ENCODE data around the gene SMIM10L1. TPM values are rescaled to one million over a fixed set of nuclear protein-coding genes. Genes with fewer than 3 reads are reported as not detected.

Gene SMIM10L1
- 10 to 100 TPM; 12.4 to 14.9 (median 13.3) TPM for total RNA-seq

GRCh38 chr12:11171145-11171968 is at the start of gene SMIM10L1:
Gene SMIM10L1 (plus strand): TSS chr12:11171194. CDS start chr12:11171357, 163 bp downstream.
- peak; percentile 83 for DNase-seq
- peak; percentile 98 for ATAC-seq
- Mint-ChIP-seq H3K4me1 (ENCODE audit: low read depth) (peaks cover 54% of the 10 kb centered on the region), H3K9me3 (no peaks in the 10 kb centered on the region), H3K27me3 (ENCODE audit: low read depth) (no peaks in the 10 kb centered on the region), H3K36me3 (ENCODE audit: insufficient read depth) (peaks cover 46% of the 10 kb centered on the region), H3K4me3 (peak within 1 kb of the TSS; percentile 95)

- no peak for DNase-seq
- no peak overlapping the region for H3K4me3 Mint-ChIP-seq
- H3K4me1 Mint-ChIP-seq (ENCODE audit: low read depth) = peaks cover 21% of the 10 kb centered on the region
- ATAC-seq = no peak
- no peaks in the 10 kb centered on the region for H3K27me3 Mint-ChIP-seq (ENCODE audit: low read depth)
- H3K9me3 Mint-ChIP-seq = peaks cover 5% of the 10 kb centered on the region
- H3K36me3 Mint-ChIP-seq (ENCODE audit: insufficient read depth) = peaks cover 27% of the 10 kb centered on the region
Measured at GRCh38 chr12:11130382-11130781, 40.6 kb upstream of the SMIM10L1 start.

- ATAC-seq = no peak
- peaks cover 5% of the 10 kb centered on the region for H3K9me3 Mint-ChIP-seq
- peaks cover 24% of the 10 kb centered on the region for H3K4me1 Mint-ChIP-seq (ENCODE audit: low read depth)
- H3K36me3 Mint-ChIP-seq (ENCODE audit: insufficient read depth) = peaks cover 27% of the 10 kb centered on the region
- no peak overlapping the region for H3K4me3 Mint-ChIP-seq
- DNase-seq = no peak
- no peaks in the 10 kb centered on the region for H3K27me3 Mint-ChIP-seq (ENCODE audit: low read depth)
Measured at GRCh38 chr12:11130999-11131398, 40.0 kb upstream of the SMIM10L1 start.

- Mint-ChIP-seq H3K27me3 (ENCODE audit: low read depth) (no peaks in the 10 kb centered on the region), H3K4me1 (ENCODE audit: low read depth) (peaks cover 34% of the 10 kb centered on the region), H3K4me3 (no peak overlapping the region), H3K36me3 (ENCODE audit: insufficient read depth) (peaks cover 25% of the 10 kb centered on the region), H3K9me3 (no peaks in the 10 kb centered on the region)
- DNase-seq (no peak), ATAC-seq (no peak)
Measured at GRCh38 chr12:11133162-11133561, 37.8 kb upstream of the SMIM10L1 start.

GRCh38 chr12:11133816-11134215 is 37.2 kb upstream of the SMIM10L1 start:
- no peaks in the 10 kb centered on the region for H3K27me3 Mint-ChIP-seq (ENCODE audit: low read depth)

GRCh38 chr12:11134305-11134704 is 36.7 kb upstream of the SMIM10L1 start, which contains the start of gene TAS2R30:
Gene TAS2R30 (minus strand): TSS chr12:11134644. CDS start chr12:11134244, 400 bp downstream.
- H3K36me3 Mint-ChIP-seq (ENCODE audit: insufficient read depth) = peaks cover 18% of the 10 kb centered on the region
- peaks cover 36% of the 10 kb centered on the region for H3K4me1 Mint-ChIP-seq (ENCODE audit: low read depth)
- no peak for DNase-seq
- no peaks in the 10 kb centered on the region for H3K9me3 Mint-ChIP-seq
- H3K27me3 Mint-ChIP-seq (ENCODE audit: low read depth) = no peaks in the 10 kb centered on the region
- H3K4me3 Mint-ChIP-seq = no peak within 1 kb of the TSS
- ATAC-seq = no peak

More at GRCh38 chr12:11133816-11134215, 37.2 kb upstream of the SMIM10L1 start:
- ATAC-seq = no peak
- no peak overlapping the region for H3K4me3 Mint-ChIP-seq
- H3K9me3 Mint-ChIP-seq = no peaks in the 10 kb centered on the region
- H3K4me1 Mint-ChIP-seq (ENCODE audit: low read depth) = peaks cover 34% of the 10 kb centered on the region
- DNase-seq = no peak
- H3K36me3 Mint-ChIP-seq (ENCODE audit: insufficient read depth) = peaks cover 23% of the 10 kb centered on the region

GRCh38 chr12:11136075-11136474 is 34.9 kb upstream of the SMIM10L1 start:
- DNase-seq = no peak
- ATAC-seq = peak in 1 of 2 donors; percentile 54
- Mint-ChIP-seq H3K4me1 (ENCODE audit: low read depth) (peaks cover 40% of the 10 kb centered on the region), H3K27me3 (ENCODE audit: low read depth) (no peaks in the 10 kb centered on the region), H3K9me3 (no peaks in the 10 kb centered on the region), H3K36me3 (ENCODE audit: insufficient read depth) (peaks cover 22% of the 10 kb centered on the region), H3K4me3 (no peak overlapping the region)

GRCh38 chr12:11143352-11143751 is 27.6 kb upstream of the SMIM10L1 start:
- Mint-ChIP-seq H3K36me3 (ENCODE audit: insufficient read depth) (peaks cover 33% of the 10 kb centered on the region), H3K27me3 (ENCODE audit: low read depth) (no peaks in the 10 kb centered on the region), H3K4me3 (no peak overlapping the region), H3K4me1 (ENCODE audit: low read depth) (peaks cover 24% of the 10 kb centered on the region), H3K9me3 (peaks cover 16% of the 10 kb centered on the region)
- no peak for ATAC-seq
- no peak for DNase-seq

GRCh38 chr12:11144297-11144696 is 26.7 kb upstream of the SMIM10L1 start:
- H3K36me3 Mint-ChIP-seq (ENCODE audit: insufficient read depth) = peaks cover 36% of the 10 kb centered on the region
- DNase-seq (no peak), ATAC-seq (no peak)
- peaks cover 16% of the 10 kb centered on the region for H3K9me3 Mint-ChIP-seq
- H3K4me3 Mint-ChIP-seq = no peak overlapping the region
- peaks cover 24% of the 10 kb centered on the region for H3K4me1 Mint-ChIP-seq (ENCODE audit: low read depth)
- H3K27me3 Mint-ChIP-seq (ENCODE audit: low read depth) = no peaks in the 10 kb centered on the region

- DNase-seq (no peak), ATAC-seq (no peak)
- H3K36me3 Mint-ChIP-seq (ENCODE audit: insufficient read depth) = peaks cover 30% of the 10 kb centered on the region
- H3K4me3 Mint-ChIP-seq = no peak overlapping the region
- peaks cover 19% of the 10 kb centered on the region for H3K4me1 Mint-ChIP-seq (ENCODE audit: low read depth)
- H3K27me3 Mint-ChIP-seq (ENCODE audit: low read depth) = no peaks in the 10 kb centered on the region
- H3K9me3 Mint-ChIP-seq = peaks cover 25% of the 10 kb centered on the region
Measured at GRCh38 chr12:11147420-11147819, 23.6 kb upstream of the SMIM10L1 start.

GRCh38 chr12:11150832-11151231 is 20.2 kb upstream of the SMIM10L1 start:
- ATAC-seq (no peak), DNase-seq (no peak)
- H3K36me3 Mint-ChIP-seq (ENCODE audit: insufficient read depth) = peaks cover 19% of the 10 kb centered on the region
- H3K9me3 Mint-ChIP-seq = peaks cover 10% of the 10 kb centered on the region
- no peak overlapping the region for H3K4me3 Mint-ChIP-seq
- H3K27me3 Mint-ChIP-seq (ENCODE audit: low read depth) = no peaks in the 10 kb centered on the region
- H3K4me1 Mint-ChIP-seq (ENCODE audit: low read depth) = peaks cover 9% of the 10 kb centered on the region

GRCh38 chr12:11152725-11153124 is 18.3 kb upstream of the SMIM10L1 start:
- Mint-ChIP-seq H3K9me3 (peaks cover 11% of the 10 kb centered on the region), H3K27me3 (ENCODE audit: low read depth) (no peaks in the 10 kb centered on the region), H3K4me1 (ENCODE audit: low read depth) (peaks cover 13% of the 10 kb centered on the region), H3K4me3 (no peak overlapping the region), H3K36me3 (ENCODE audit: insufficient read depth) (peaks cover 28% of the 10 kb centered on the region)
- no peak for ATAC-seq
- DNase-seq = no peak

GRCh38 chr12:11154400-11154925 is 16.5 kb upstream of the SMIM10L1 start:
- peaks cover 18% of the 10 kb centered on the region for H3K4me1 Mint-ChIP-seq (ENCODE audit: low read depth)
- DNase-seq (no peak), ATAC-seq (no peak)
- H3K36me3 Mint-ChIP-seq (ENCODE audit: insufficient read depth) = peaks cover 34% of the 10 kb centered on the region
- no peaks in the 10 kb centered on the region for H3K27me3 Mint-ChIP-seq (ENCODE audit: low read depth)
- H3K9me3 Mint-ChIP-seq = peaks cover 11% of the 10 kb centered on the region
- H3K4me3 Mint-ChIP-seq = no peak overlapping the region

- no peaks in the 10 kb centered on the region for H3K27me3 Mint-ChIP-seq (ENCODE audit: low read depth)
- peaks cover 39% of the 10 kb centered on the region for H3K4me1 Mint-ChIP-seq (ENCODE audit: low read depth)
- H3K36me3 Mint-ChIP-seq (ENCODE audit: insufficient read depth) = peaks cover 39% of the 10 kb centered on the region
- H3K4me3 Mint-ChIP-seq = no peak overlapping the region
- no peak for DNase-seq
- ATAC-seq = no peak
- peaks cover 2% of the 10 kb centered on the region for H3K9me3 Mint-ChIP-seq
Measured at GRCh38 chr12:11158885-11159444, 12.0 kb upstream of the SMIM10L1 start.

All from activated T-cell treated with anti-CD3 and anti-CD28 coated beads, Interleukin-2, amount 50 U/mL, for 4 hours (primary cell).